Measurements from ENCODE around the gene ZNF480.
"Not testable (repeated sequence)": the region's sequence is repeated elsewhere in the genome, so short reads cannot be mapped to it uniquely, and the experiment has no call there.

Gene ZNF480

GRCh38 chr19:52296773-52297600, at the start of gene ZNF480:
ZNF480 (plus strand) TSS chr19:52297169; CDS start chr19:52300413, 3,244 bp downstream.
- H3K36me3 ChIP-seq (ENCODE audit: control insufficient read depth in 2 of 2, insufficient read depth in 2 of 2, low read length in 2 of 2): peaks cover 22 to 23% of the 10 kb centered on the region in 2 donors

GRCh38 chr19:52248241-52248640, 48.7 kb upstream of the ZNF480 start:
- H3K9me3 ChIP-seq (ENCODE audit: control insufficient read depth in 2 of 2, low read length in 2 of 2): no peaks in the 10 kb centered on the region
- H3K27me3 ChIP-seq (ENCODE audit: control insufficient read depth in 2 of 2, insufficient read depth in 2 of 2, low read length in 2 of 2): no peaks in the 10 kb centered on the region
- no peaks in the 10 kb centered on the region for H3K4me1 ChIP-seq (ENCODE audit: control insufficient read depth in 2 of 2, insufficient read depth in 2 of 2, low read length in 2 of 2)
- no peaks in the 10 kb centered on the region for H3K36me3 ChIP-seq (ENCODE audit: control insufficient read depth in 2 of 2, insufficient read depth in 2 of 2, low read length in 2 of 2)
- H3K9ac ChIP-seq (ENCODE audit: low read depth in 1 of 2, low read length in 2 of 2): no peak overlapping the region
- no peak overlapping the region for H3K27ac ChIP-seq (ENCODE audit: low read depth in 2 of 2, low read length in 2 of 2)
- no peak overlapping the region for H3K4me3 ChIP-seq (ENCODE audit: low read length in 2 of 2)

More at GRCh38 chr19:52296773-52297600, at the start of gene ZNF480:
- H3K4me1 ChIP-seq (ENCODE audit: control insufficient read depth in 2 of 2, insufficient read depth in 2 of 2, low read length in 2 of 2): peaks cover 10 to 12% of the 10 kb centered on the region in 2 donors
- peak within 1 kb of the TSS; percentile 90 to 94 for H3K4me3 ChIP-seq (ENCODE audit: low read length in 2 of 2)
- peak within 1 kb of the TSS; percentile 91 to 92 for H3K27ac ChIP-seq (ENCODE audit: low read depth in 2 of 2, low read length in 2 of 2)
- peaks cover 4 to 9% of the 10 kb centered on the region in 2 donors for H3K9me3 ChIP-seq (ENCODE audit: control insufficient read depth in 2 of 2, low read length in 2 of 2)
- no peaks in the 10 kb centered on the region for H3K27me3 ChIP-seq (ENCODE audit: control insufficient read depth in 2 of 2, insufficient read depth in 2 of 2, low read length in 2 of 2)
- H3K9ac ChIP-seq (ENCODE audit: low read depth in 1 of 2, low read length in 2 of 2): peak within 1 kb of the TSS; percentile 88 to 96

- H3K27ac ChIP-seq (ENCODE audit: low read depth in 2 of 2, low read length in 2 of 2): no peak overlapping the region
- H3K4me1 ChIP-seq (ENCODE audit: control insufficient read depth in 2 of 2, insufficient read depth in 2 of 2, low read length in 2 of 2): no peaks in the 10 kb centered on the region
- H3K9ac ChIP-seq (ENCODE audit: low read depth in 1 of 2, low read length in 2 of 2): no peak overlapping the region
- no peaks in the 10 kb centered on the region for H3K36me3 ChIP-seq (ENCODE audit: control insufficient read depth in 2 of 2, insufficient read depth in 2 of 2, low read length in 2 of 2)
- no peak overlapping the region for H3K4me3 ChIP-seq (ENCODE audit: low read length in 2 of 2)
- no peaks in the 10 kb centered on the region for H3K9me3 ChIP-seq (ENCODE audit: control insufficient read depth in 2 of 2, low read length in 2 of 2)
- H3K27me3 ChIP-seq (ENCODE audit: control insufficient read depth in 2 of 2, insufficient read depth in 2 of 2, low read length in 2 of 2): no peaks in the 10 kb centered on the region
Measured at GRCh38 chr19:52258426-52258825, 38.5 kb upstream of the ZNF480 start.

GRCh38 chr19:52265556-52265955, 31.4 kb upstream of the ZNF480 start:
- not testable (repeated sequence) for H3K36me3 ChIP-seq (ENCODE audit: control insufficient read depth in 2 of 2, insufficient read depth in 2 of 2, low read length in 2 of 2); H3K9me3 ChIP-seq (ENCODE audit: control insufficient read depth in 2 of 2, low read length in 2 of 2); H3K4me3 ChIP-seq (ENCODE audit: low read length in 2 of 2); H3K9ac ChIP-seq (ENCODE audit: low read depth in 1 of 2, low read length in 2 of 2); H3K4me1 ChIP-seq (ENCODE audit: control insufficient read depth in 2 of 2, insufficient read depth in 2 of 2, low read length in 2 of 2); H3K27me3 ChIP-seq (ENCODE audit: control insufficient read depth in 2 of 2, insufficient read depth in 2 of 2, low read length in 2 of 2); H3K27ac ChIP-seq (ENCODE audit: low read depth in 2 of 2, low read length in 2 of 2)

- Histone ChIP-seq H3K36me3 (ENCODE audit: control insufficient read depth in 2 of 2, insufficient read depth in 2 of 2, low read length in 2 of 2) (peaks cover 13 to 15% of the 10 kb centered on the region in 2 donors), H3K4me3 (ENCODE audit: low read length in 2 of 2) (peak within 1 kb of the TSS; percentile 95 to 96), H3K27me3 (ENCODE audit: control insufficient read depth in 2 of 2, insufficient read depth in 2 of 2, low read length in 2 of 2) (no peaks in the 10 kb centered on the region), H3K9ac (ENCODE audit: low read depth in 1 of 2, low read length in 2 of 2) (peak within 1 kb of the TSS; percentile 99 to 100), H3K4me1 (ENCODE audit: control insufficient read depth in 2 of 2, insufficient read depth in 2 of 2, low read length in 2 of 2) (peaks cover 0 to 9% of the 10 kb centered on the region in 2 donors), H3K27ac (ENCODE audit: low read depth in 2 of 2, low read length in 2 of 2) (peak within 1 kb of the TSS; percentile 98 to 99), H3K9me3 (ENCODE audit: control insufficient read depth in 2 of 2, low read length in 2 of 2) (peaks cover 0 to 5% of the 10 kb centered on the region in 2 donors)
Measured at GRCh38 chr19:52269338-52270261, 27.4 kb upstream of the ZNF480 start, which contains the start of gene ZNF766. ZNF766 (plus strand) TSS chr19:52269587; CDS start chr19:52269614, 27 bp downstream.

GRCh38 chr19:52270266-52270885, 26.6 kb upstream of the ZNF480 start:
- Histone ChIP-seq H3K27me3 (ENCODE audit: control insufficient read depth in 2 of 2, insufficient read depth in 2 of 2, low read length in 2 of 2) (no peaks in the 10 kb centered on the region), H3K4me3 (ENCODE audit: low read length in 2 of 2) (peak overlapping the region; percentile 95 to 96), H3K9ac (ENCODE audit: low read depth in 1 of 2, low read length in 2 of 2) (peak overlapping the region; percentile 99 to 100), H3K9me3 (ENCODE audit: control insufficient read depth in 2 of 2, low read length in 2 of 2) (peaks cover 0 to 5% of the 10 kb centered on the region in 2 donors), H3K27ac (ENCODE audit: low read depth in 2 of 2, low read length in 2 of 2) (peak overlapping the region; percentile 98 to 99), H3K4me1 (ENCODE audit: control insufficient read depth in 2 of 2, insufficient read depth in 2 of 2, low read length in 2 of 2) (peaks cover 0 to 9% of the 10 kb centered on the region in 2 donors), H3K36me3 (ENCODE audit: control insufficient read depth in 2 of 2, insufficient read depth in 2 of 2, low read length in 2 of 2) (peaks cover 15 to 16% of the 10 kb centered on the region in 2 donors)

GRCh38 chr19:52273301-52273700, 23.7 kb upstream of the ZNF480 start:
- H3K4me3 ChIP-seq (ENCODE audit: low read length in 2 of 2): no peak overlapping the region
- H3K36me3 ChIP-seq (ENCODE audit: control insufficient read depth in 2 of 2, insufficient read depth in 2 of 2, low read length in 2 of 2): peaks cover 15 to 21% of the 10 kb centered on the region in 2 donors

GRCh38 chr19:52274191-52274590, 22.8 kb upstream of the ZNF480 start:
- peaks cover 15 to 21% of the 10 kb centered on the region in 2 donors for H3K36me3 ChIP-seq (ENCODE audit: control insufficient read depth in 2 of 2, insufficient read depth in 2 of 2, low read length in 2 of 2)
- H3K27ac ChIP-seq (ENCODE audit: low read depth in 2 of 2, low read length in 2 of 2): no peak overlapping the region
- H3K4me3 ChIP-seq (ENCODE audit: low read length in 2 of 2): no peak overlapping the region
- H3K9me3 ChIP-seq (ENCODE audit: control insufficient read depth in 2 of 2, low read length in 2 of 2): peaks cover 0 to 7% of the 10 kb centered on the region in 2 donors
- H3K27me3 ChIP-seq (ENCODE audit: control insufficient read depth in 2 of 2, insufficient read depth in 2 of 2, low read length in 2 of 2): no peaks in the 10 kb centered on the region
- H3K9ac ChIP-seq (ENCODE audit: low read depth in 1 of 2, low read length in 2 of 2): no peak overlapping the region
- H3K4me1 ChIP-seq (ENCODE audit: control insufficient read depth in 2 of 2, insufficient read depth in 2 of 2, low read length in 2 of 2): peaks cover 0 to 9% of the 10 kb centered on the region in 2 donors

More at GRCh38 chr19:52273301-52273700, 23.7 kb upstream of the ZNF480 start:
- no peak overlapping the region for H3K9ac ChIP-seq (ENCODE audit: low read depth in 1 of 2, low read length in 2 of 2)
- H3K4me1 ChIP-seq (ENCODE audit: control insufficient read depth in 2 of 2, insufficient read depth in 2 of 2, low read length in 2 of 2): peaks cover 0 to 9% of the 10 kb centered on the region in 2 donors
- no peaks in the 10 kb centered on the region for H3K27me3 ChIP-seq (ENCODE audit: control insufficient read depth in 2 of 2, insufficient read depth in 2 of 2, low read length in 2 of 2)
- H3K9me3 ChIP-seq (ENCODE audit: control insufficient read depth in 2 of 2, low read length in 2 of 2): peaks cover 0 to 7% of the 10 kb centered on the region in 2 donors
- no peak overlapping the region for H3K27ac ChIP-seq (ENCODE audit: low read depth in 2 of 2, low read length in 2 of 2)

GRCh38 chr19:52275988-52276387, 21.0 kb upstream of the ZNF480 start:
- Histone ChIP-seq H3K27me3 (ENCODE audit: control insufficient read depth in 2 of 2, insufficient read depth in 2 of 2, low read length in 2 of 2) (no peaks in the 10 kb centered on the region), H3K4me1 (ENCODE audit: control insufficient read depth in 2 of 2, insufficient read depth in 2 of 2, low read length in 2 of 2) (peaks cover 0 to under 1% of the 10 kb centered on the region in 2 donors), H3K4me3 (ENCODE audit: low read length in 2 of 2) (no peak overlapping the region), H3K9me3 (ENCODE audit: control insufficient read depth in 2 of 2, low read length in 2 of 2) (peaks cover 0 to 7% of the 10 kb centered on the region in 2 donors), H3K27ac (ENCODE audit: low read depth in 2 of 2, low read length in 2 of 2) (no peak overlapping the region), H3K9ac (ENCODE audit: low read depth in 1 of 2, low read length in 2 of 2) (no peak overlapping the region), H3K36me3 (ENCODE audit: control insufficient read depth in 2 of 2, insufficient read depth in 2 of 2, low read length in 2 of 2) (peaks cover 15 to 21% of the 10 kb centered on the region in 2 donors)

Measured in mucosa of rectum (tissue), 2 donors.